Stimulated activated CD4-positive, alpha-beta T cell treated with anti-CD3 and anti-CD28 coated beads, Interleukin-15, amount 100 ng/mL, for 24 hours (primary cell): ENCODE measurements around the gene RTL3.

Experiments used
- DNase-seq: peaks from one replicate; pipeline ENCODE4 v3.0.0-alpha.2; 2020

RTL3 gene

DNA sequence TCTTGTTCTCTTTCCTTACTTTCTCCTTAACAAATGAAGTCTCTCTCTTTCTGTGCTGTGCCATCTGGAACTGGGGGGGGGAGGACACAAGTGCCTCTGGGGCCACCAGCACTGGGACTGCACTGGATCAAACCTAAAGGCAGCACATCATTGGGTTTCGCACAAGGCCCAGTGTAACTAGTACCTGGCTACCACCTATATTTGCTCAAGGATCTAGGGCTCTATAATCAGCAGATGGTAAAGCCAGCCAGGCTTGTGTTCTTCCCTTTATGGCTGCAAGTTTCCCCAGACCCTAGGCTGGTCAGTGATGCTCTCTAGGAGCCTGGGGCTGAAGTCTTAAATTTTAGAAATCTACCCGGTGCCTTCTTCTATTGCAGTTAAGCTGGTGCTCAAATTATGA lies 40.1 kb downstream of the RTL3 start:
- no peak for DNase-seq

GRCh38 chrX:78614264-78614663 lies 44.9 kb downstream of the RTL3 start:
- DNase-seq, result no peak
